Astrocyte of the cerebellum (primary cell): ENCODE measurements around the gene SGCA.

Experiments used
- DNase-seq: peaks from one replicate; pipeline ENCODE4 v3.0.0-alpha.2; 2011; ENCODE audit warnings: low read depth
- H3K4me3 ChIP-seq: 2 replicates; pipeline ENCODE4 v1.5.1; 2011; ENCODE audit warnings: mild to moderate bottlenecking, low read depth, low read length, moderate library complexity
- CTCF ChIP-seq: IDR thresholded peaks from 2 replicates; pipeline ENCODE4 v1.5.1; 2012; ENCODE audit warnings: low read length, low read depth, moderate library complexity, mild to moderate bottlenecking; ENCODE audit errors: missing control alignments
- in situ Hi-C: cut with HindIII; loops from 2 replicates; pipeline ENCODE4 v1.10.0; 2017; ENCODE audit warnings: low sequenced_read_pairs

SGCA gene

GRCh38 chr17:50220811-50221210 is 55.0 kb downstream of the SGCA start:
- in situ Hi-C loops: no loop called here
- no peak overlapping the region for H3K4me3 ChIP-seq
- no peak for TF ChIP-seq CTCF

GRCh38 chr17:50221266-50221863 is 55.6 kb downstream of the SGCA start:
- in situ Hi-C loops: no loop called here
- no peak for DNase-seq
- no peak for TF ChIP-seq CTCF
- H3K4me3 ChIP-seq: no peak overlapping the region

More at GRCh38 chr17:50220811-50221210, 55.0 kb downstream of the SGCA start:
- no peak for DNase-seq

GRCh38 chr17:50221864-50222545 is 56.2 kb downstream of the SGCA start:
- no peak for TF ChIP-seq CTCF
- in situ Hi-C loops: no loop called here
- no peak for DNase-seq
- no peak overlapping the region for H3K4me3 ChIP-seq

GRCh38 chr17:50222922-50223321 is 57.1 kb downstream of the SGCA start:
- TF ChIP-seq CTCF: no peak
- no peak overlapping the region for H3K4me3 ChIP-seq
- in situ Hi-C loops: no loop called here
- no peak for DNase-seq
